SK-N-SH treated with all-trans-retinoic acid at 6 μM for 48 hours (cell line): ENCODE results near the gene CSGALNACT2.
"Not testable (repeated sequence)": the region's sequence is repeated elsewhere in the genome, so short reads cannot be mapped to it uniquely, and the experiment has no call there.

Experiments used
- ATAC-seq: fragments of 200-7000 bp; cut with Tn5 transposase; 3 replicates; pipeline ENCODE4 v1.9.1; 2020; ENCODE audit warnings: mild to moderate bottlenecking, moderate library complexity
- BACH2 ChIP-seq: fragments of 250-450 bp; sonication (Bioruptor Pico); IDR thresholded peaks from 2 replicates; pipeline ENCODE4 v1.9.0; 2021; ENCODE audit warnings: mild to moderate bottlenecking, borderline replicate concordance
- CSDC2 ChIP-seq: fragments of 250-450 bp; sonication (Bioruptor Pico); IDR thresholded peaks from 2 replicates; pipeline ENCODE4 v1.5.0; 2020; ENCODE audit warnings: mild to moderate bottlenecking, moderate library complexity
- CSRNP3 ChIP-seq: fragments of 250-450 bp; sonication (Bioruptor Pico); IDR thresholded peaks from 2 replicates; pipeline ENCODE4 v1.5.1; 2021; ENCODE audit warnings: mild to moderate bottlenecking, moderate library complexity
- ESRRG ChIP-seq: fragments of 250-450 bp; sonication (Bioruptor Pico); IDR thresholded peaks from 2 replicates; pipeline ENCODE4 v1.6.1; 2021; ENCODE audit warnings: mild to moderate bottlenecking
- GLIS3 ChIP-seq: fragments of 250-450 bp; sonication (Bioruptor Pico); IDR thresholded peaks from 2 replicates; pipeline ENCODE4 v1.5.0; 2020; ENCODE audit warnings: mild to moderate bottlenecking, moderate library complexity
- ISL1 ChIP-seq: fragments of 250-450 bp; sonication (Bioruptor Pico); IDR thresholded peaks from 2 replicates; pipeline ENCODE4 v2.1.2; 2022; ENCODE audit warnings: mild to moderate bottlenecking, moderate library complexity
- OSR1 ChIP-seq: fragments of 250-450 bp; sonication (Bioruptor Pico); IDR thresholded peaks from 2 replicates; pipeline ENCODE4 v1.8.0; 2022; ENCODE audit warnings: moderate library complexity, mild to moderate bottlenecking, inconsistent platforms
- POU6F1 ChIP-seq: fragments of 250-450 bp; sonication (Bioruptor Pico); IDR thresholded peaks from 2 replicates; pipeline ENCODE4 v1.8.0; 2021; ENCODE audit warnings: low read depth, mild to moderate bottlenecking, moderate library complexity, borderline replicate concordance
- PPARA ChIP-seq: fragments of 250-450 bp; sonication (Bioruptor Pico); IDR thresholded peaks from 2 replicates; pipeline ENCODE4 v1.5.0; 2020; ENCODE audit warnings: mild to moderate bottlenecking, borderline replicate concordance
- RARB ChIP-seq: fragments of 250-450 bp; sonication (Bioruptor Pico); IDR thresholded peaks from 2 replicates; pipeline ENCODE4 v1.8.0; 2021; ENCODE audit warnings: mild to moderate bottlenecking, moderate library complexity
- SNAI2 ChIP-seq: fragments of 250-450 bp; sonication (Bioruptor Pico); IDR thresholded peaks from 2 replicates; pipeline ENCODE4 v1.5.0; 2020; ENCODE audit warnings: mild to moderate bottlenecking, moderate library complexity
- TCF4 ChIP-seq: fragments of 250-450 bp; sonication (Bioruptor Pico); IDR thresholded peaks from 2 replicates; pipeline ENCODE4 v1.8.0; 2021; ENCODE audit warnings: mild to moderate bottlenecking, moderate library complexity, borderline replicate concordance
- TSHZ2 ChIP-seq: fragments of 250-450 bp; sonication (Bioruptor Pico); IDR thresholded peaks from 2 replicates; pipeline ENCODE4 v1.5.0; 2020; ENCODE audit warnings: mild to moderate bottlenecking, moderate library complexity
- ZC3H10 ChIP-seq: fragments of 250-450 bp; sonication (Bioruptor Pico); IDR thresholded peaks from 2 replicates; pipeline ENCODE4 v1.5.1; 2021; ENCODE audit warnings: mild to moderate bottlenecking, moderate library complexity
- ZFP3 ChIP-seq: fragments of 250-450 bp; sonication (Bioruptor Pico); IDR thresholded peaks from 2 replicates; pipeline ENCODE4 v1.5.0; 2020; ENCODE audit warnings: mild to moderate bottlenecking, moderate library complexity
- ZFP30 ChIP-seq: fragments of 450-650 bp; formaldehyde crosslinking; IDR thresholded peaks from 2 replicates; pipeline ENCODE4 v1.5.0; 2022; ENCODE audit warnings: mild to moderate bottlenecking, moderate library complexity
- ZNF565 ChIP-seq: fragments of 450-650 bp; formaldehyde crosslinking; conservative IDR thresholded peaks from 2 replicates; pipeline ENCODE4 v1.5.0; 2020; ENCODE audit warnings: low read depth, mild to moderate bottlenecking, moderate library complexity
- ZNF8 ChIP-seq: fragments of 450-650 bp; formaldehyde crosslinking; IDR thresholded peaks from 2 replicates; pipeline ENCODE4 v1.5.0; 2020; ENCODE audit warnings: mild to moderate bottlenecking, moderate library complexity
- TF ChIP-seq, protein P1 (sequence below): fragments of 250-450 bp; sonication (Bioruptor Pico); IDR thresholded peaks from 2 replicates; pipeline ENCODE4 v1.8.0; 2020; ENCODE audit warnings: mild to moderate bottlenecking, moderate library complexity, borderline replicate concordance

The CSGALNACT2 gene

DNA sequence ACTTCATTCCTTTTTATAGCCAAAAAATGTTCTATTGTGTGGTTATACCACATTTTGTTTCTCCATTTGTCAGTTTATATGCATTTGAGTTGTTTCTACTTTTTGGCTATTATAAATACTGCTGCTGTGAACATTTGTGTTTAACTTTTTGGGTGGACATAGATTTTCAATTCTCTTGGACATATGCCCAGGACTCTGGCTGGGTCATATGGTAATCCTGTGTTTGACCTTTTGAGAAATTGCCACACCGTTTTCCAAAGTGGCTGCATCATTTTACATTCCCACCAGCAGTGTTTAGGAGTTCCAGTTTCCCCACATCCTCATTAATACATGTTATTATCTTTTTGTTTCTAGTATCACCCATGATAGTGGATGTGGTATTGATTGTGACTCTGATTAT lies 39.4 kb downstream of the CSGALNACT2 start:
- TF ChIP-seq SNAI2 (no peak), ZNF8 (no peak), TSHZ2 (no peak), OSR1 (CRISPR knock-in tag) (no peak), BACH2 (CRISPR knock-in tag) (no peak), ZNF565 (CRISPR knock-in tag) (no peak), POU6F1 (CRISPR knock-in tag) (no peak), CSDC2 (CRISPR knock-in tag) (no peak), ZFP30 (CRISPR knock-in tag) (no peak), GLIS3 (CRISPR knock-in tag) (no peak), ZFP3 (no peak), ISL1 (CRISPR knock-in tag) (no peak), TCF4 (CRISPR knock-in tag) (no peak), ZC3H10 (no peak), PPARA (no peak)
- TF ChIP-seq, all 23 proteins: peak for 0
- no peak for ATAC-seq

GRCh38 chr10:43181146-43181545 lies 42.9 kb downstream of the CSGALNACT2 start:
- no peak for ATAC-seq
- TF ChIP-seq ZFP3 (no peak), ZNF8 (no peak), TSHZ2 (no peak), ZFP30 (CRISPR knock-in tag) (no peak), ISL1 (CRISPR knock-in tag) (no peak), OSR1 (CRISPR knock-in tag) (no peak), BACH2 (CRISPR knock-in tag) (no peak), CSRNP3 (CRISPR knock-in tag) (no peak), RARB (no peak), ESRRG (no peak), ZNF565 (CRISPR knock-in tag) (no peak), GLIS3 (CRISPR knock-in tag) (no peak), CSDC2 (CRISPR knock-in tag) (no peak)
- TF ChIP-seq, protein P1, sequence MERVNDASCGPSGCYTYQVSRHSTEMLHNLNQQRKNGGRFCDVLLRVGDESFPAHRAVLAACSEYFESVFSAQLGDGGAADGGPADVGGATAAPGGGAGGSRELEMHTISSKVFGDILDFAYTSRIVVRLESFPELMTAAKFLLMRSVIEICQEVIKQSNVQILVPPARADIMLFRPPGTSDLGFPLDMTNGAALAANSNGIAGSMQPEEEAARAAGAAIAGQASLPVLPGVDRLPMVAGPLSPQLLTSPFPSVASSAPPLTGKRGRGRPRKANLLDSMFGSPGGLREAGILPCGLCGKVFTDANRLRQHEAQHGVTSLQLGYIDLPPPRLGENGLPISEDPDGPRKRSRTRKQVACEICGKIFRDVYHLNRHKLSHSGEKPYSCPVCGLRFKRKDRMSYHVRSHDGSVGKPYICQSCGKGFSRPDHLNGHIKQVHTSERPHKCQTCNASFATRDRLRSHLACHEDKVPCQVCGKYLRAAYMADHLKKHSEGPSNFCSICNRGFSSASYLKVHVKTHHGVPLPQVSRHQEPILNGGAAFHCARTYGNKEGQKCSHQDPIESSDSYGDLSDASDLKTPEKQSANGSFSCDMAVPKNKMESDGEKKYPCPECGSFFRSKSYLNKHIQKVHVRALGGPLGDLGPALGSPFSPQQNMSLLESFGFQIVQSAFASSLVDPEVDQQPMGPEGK (CRISPR knock-in tag): no peak

DNA sequence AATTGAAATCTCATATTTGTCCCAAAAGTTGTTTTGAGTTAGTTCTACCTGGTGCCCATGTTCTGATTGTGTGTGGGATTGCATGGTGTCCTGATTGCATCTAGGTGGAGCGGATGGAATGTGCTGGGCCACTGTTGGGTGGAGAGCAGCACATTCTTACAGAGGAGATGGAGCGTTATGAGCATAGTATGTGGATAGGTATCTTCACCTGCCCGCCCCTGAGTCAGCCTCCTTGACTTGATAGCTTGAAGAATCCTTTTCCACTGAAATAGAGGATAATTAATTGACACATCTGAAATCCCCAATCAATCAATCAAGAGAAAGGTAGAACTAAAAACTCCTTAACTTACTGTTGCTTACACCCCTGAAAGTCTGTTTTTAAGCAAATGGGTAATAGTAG lies 45.5 kb downstream of the CSGALNACT2 start:
- ATAC-seq: not testable (repeated sequence)
